NCI-H2227 (cell line): Measurements from ENCODE around the gene RGS7.
"Not testable (repeated sequence)": the region's sequence is repeated elsewhere in the genome, so short reads cannot be mapped to it uniquely, and the experiment has no call there.

Experiments
- DNase-seq: peaks from one replicate; lab custom pipeline; 2025; ENCODE audit not compliant: unreplicated experiment; lab: John Stamatoyannopoulos, UW

RGS7 gene

GRCh38 chr1:241143765-241144442 is 213.1 kb downstream of the RGS7 start:
- DNase-seq: no peak

- no peak for DNase-seq
Measured at GRCh38 chr1:241142493-241142892, 214.5 kb downstream of the RGS7 start.

- not testable (repeated sequence) for DNase-seq
Measured at GRCh38 chr1:241141646-241142045, 215.4 kb downstream of the RGS7 start.

GRCh38 chr1:241140670-241141069 is 216.3 kb downstream of the RGS7 start:
- no peak for DNase-seq

- no peak for DNase-seq
Measured at GRCh38 chr1:241139047-241139446, 218.0 kb downstream of the RGS7 start.

GRCh38 chr1:241138248-241138647 is 218.8 kb downstream of the RGS7 start:
- no peak for DNase-seq

GRCh38 chr1:241136389-241136788 is 220.6 kb downstream of the RGS7 start:
- no peak for DNase-seq

- no peak for DNase-seq
Measured at GRCh38 chr1:241131636-241132194, 225.3 kb downstream of the RGS7 start.

GRCh38 chr1:241130881-241131280 is 226.1 kb downstream of the RGS7 start:
- DNase-seq: no peak

GRCh38 chr1:241129207-241129960 is 227.6 kb downstream of the RGS7 start:
- DNase-seq: no peak

GRCh38 chr1:241125286-241125685 is 231.7 kb downstream of the RGS7 start:
- DNase-seq: no peak

- DNase-seq: no peak
Measured at GRCh38 chr1:241118049-241118448, 239.0 kb downstream of the RGS7 start.

GRCh38 chr1:241115784-241116183 is 241.2 kb downstream of the RGS7 start:
- no peak for DNase-seq

GRCh38 chr1:241114699-241115233 is 242.2 kb downstream of the RGS7 start:
- DNase-seq: no peak

GRCh38 chr1:241113557-241113956 is 243.4 kb downstream of the RGS7 start:
- DNase-seq: no peak

GRCh38 chr1:241109039-241109438 is 248.0 kb downstream of the RGS7 start:
- DNase-seq: no peak

GRCh38 chr1:241105147-241105546 is 251.9 kb downstream of the RGS7 start:
- no peak for DNase-seq

GRCh38 chr1:241102664-241103063 is 254.3 kb downstream of the RGS7 start:
- no peak for DNase-seq

- no peak for DNase-seq
Measured at GRCh38 chr1:241101622-241102021, 255.4 kb downstream of the RGS7 start.

- no peak for DNase-seq
Measured at GRCh38 chr1:241097479-241097878, 259.5 kb downstream of the RGS7 start.

GRCh38 chr1:241096982-241097381 is 260.0 kb downstream of the RGS7 start:
- DNase-seq: no peak

- DNase-seq: no peak
Measured at GRCh38 chr1:241095847-241096246, 261.2 kb downstream of the RGS7 start.
